Loucy (cell line): ENCODE data around the gene SSH2.

Source experiments
- CTCF ChIP-seq: fragments of 200-600 bp; sonication (generic); conservative IDR thresholded peaks from 2 replicates; pipeline ENCODE4 v1.5.1; 2014; ENCODE audit warnings: mild to moderate bottlenecking, antibody characterized with exemption, low read length
- EZH2phosphoT487 ChIP-seq: fragments of 200-600 bp; IDR thresholded peaks from 2 replicates; pipeline ENCODE4 v1.6.1; 2018; ENCODE audit warnings: antibody characterized with exemption, mild to moderate bottlenecking, moderate library complexity, borderline replicate concordance

GRCh38 chr17:29613352-29613837, 316.6 kb downstream of the SSH2 start:
- TF ChIP-seq CTCF (no peak), EZH2phosphoT487 (no peak)
